ELR (cell line): ENCODE results near the gene NUDT9.
"Not testable (repeated sequence)": the region's sequence is repeated elsewhere in the genome, so short reads cannot be mapped to it uniquely, and the experiment has no call there.

Source experiments
- DNase-seq: peaks from one replicate; pipeline ENCODE4 v3.0.0-alpha.2; 2015; ENCODE audit warnings: low read depth

NUDT9 gene

DNA sequence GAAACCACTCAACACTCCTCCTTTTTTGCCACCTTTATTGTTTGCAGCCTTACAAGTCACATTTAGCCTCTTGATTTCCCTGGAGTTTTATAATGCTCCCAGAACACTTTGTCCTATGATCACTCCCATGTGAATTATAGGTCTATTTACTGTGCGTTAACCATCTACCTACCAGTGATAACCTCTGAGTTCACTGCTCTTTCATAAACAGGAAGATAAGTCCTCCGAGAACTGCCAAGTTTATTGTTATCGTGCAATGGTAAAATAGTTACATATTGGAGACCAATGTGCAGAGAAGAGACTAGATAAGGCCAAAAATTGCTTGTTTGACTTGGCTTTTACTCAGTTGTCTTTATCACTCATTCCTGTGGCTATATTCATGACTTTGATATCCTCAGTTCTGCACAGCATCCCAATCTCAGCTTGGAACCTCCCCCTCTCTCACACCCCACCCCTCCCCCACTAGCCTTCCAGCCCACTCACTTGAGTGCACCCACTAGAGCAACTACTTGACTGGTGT lies 12.9 kb upstream of the NUDT9 start:
- DNase-seq, result no peak

- DNase-seq, result no peak
Observed at GRCh38 chr4:87410157-87410556, 12.2 kb upstream of the NUDT9 start.

GRCh38 chr4:87410679-87411078 lies 11.7 kb upstream of the NUDT9 start:
- DNase-seq, result no peak

GRCh38 chr4:87414816-87415215 lies 7.6 kb upstream of the NUDT9 start:
- no peak for DNase-seq

- DNase-seq, result no peak
Observed at GRCh38 chr4:87416965-87417364, 5.4 kb upstream of the NUDT9 start.

- not testable (repeated sequence) for DNase-seq
Observed at GRCh38 chr4:87418410-87418809, 4.0 kb upstream of the NUDT9 start.

- DNase-seq, result no peak
Observed at GRCh38 chr4:87419578-87420249, 2.7 kb upstream of the NUDT9 start.

GRCh38 chr4:87420276-87420830 lies 2.0 kb upstream of the NUDT9 start:
- no peak for DNase-seq

- peak; percentile 25 for DNase-seq
Observed at GRCh38 chr4:87423317-87424098, 1.1 kb downstream of the NUDT9 start.

GRCh38 chr4:87424099-87424543 lies 1.7 kb downstream of the NUDT9 start:
- DNase-seq, result not testable (repeated sequence)

- DNase-seq, result peak; percentile 25
Observed at GRCh38 chr4:87425711-87426110, 3.3 kb downstream of the NUDT9 start.

DNA sequence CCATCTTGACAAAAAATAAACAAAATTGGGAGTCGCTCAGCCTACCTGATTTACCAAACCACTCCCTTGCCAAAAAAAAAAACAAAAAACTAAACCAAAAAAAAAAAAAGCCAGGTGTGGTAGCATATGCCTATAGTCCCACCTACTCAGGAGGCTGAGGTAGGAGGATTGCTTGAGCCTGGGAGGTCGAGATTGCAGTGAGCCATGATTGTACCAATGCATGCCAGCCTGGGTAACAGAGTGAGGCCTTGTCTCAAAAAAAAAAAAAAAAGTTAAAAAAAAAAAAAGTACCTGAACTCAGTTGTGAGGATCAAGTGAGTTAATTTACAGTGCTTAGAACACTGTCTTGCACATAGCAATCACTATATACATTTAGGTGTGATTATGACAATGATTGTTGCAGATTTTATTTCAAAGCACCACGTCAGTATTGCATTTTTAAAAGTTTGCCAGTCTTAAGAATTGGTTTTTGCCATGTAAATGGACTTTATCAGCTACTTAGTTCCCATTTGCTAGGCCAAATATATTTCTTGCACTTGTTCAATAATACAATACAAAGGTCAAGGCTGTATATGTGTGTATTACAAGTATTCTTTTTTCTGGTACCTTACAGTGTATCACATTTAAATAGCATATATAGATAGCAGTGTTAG lies 4.6 kb downstream of the NUDT9 start:
- DNase-seq, result no peak

- DNase-seq, result no peak
Observed at GRCh38 chr4:87427518-87427868, 5.1 kb downstream of the NUDT9 start.

DNA sequence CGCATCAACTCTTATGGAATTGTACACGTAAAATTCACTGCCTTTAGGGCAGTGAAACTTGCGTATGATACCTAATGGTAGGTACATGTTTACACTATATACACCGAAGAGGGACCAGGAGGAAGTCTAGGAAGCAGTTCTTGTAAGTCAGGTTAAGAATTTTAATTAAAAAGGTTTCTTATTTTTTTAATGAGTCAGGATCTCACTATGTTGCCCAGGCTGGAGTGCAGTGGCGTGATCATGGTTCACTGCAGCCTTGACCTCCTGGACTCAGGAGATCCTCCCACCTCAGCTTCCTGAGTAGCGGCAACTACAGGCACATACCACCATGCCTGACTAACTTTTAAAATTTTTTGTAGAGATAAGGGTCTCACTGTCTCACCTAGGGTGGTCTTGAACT lies 6.6 kb downstream of the NUDT9 start:
- no peak for DNase-seq

DNA sequence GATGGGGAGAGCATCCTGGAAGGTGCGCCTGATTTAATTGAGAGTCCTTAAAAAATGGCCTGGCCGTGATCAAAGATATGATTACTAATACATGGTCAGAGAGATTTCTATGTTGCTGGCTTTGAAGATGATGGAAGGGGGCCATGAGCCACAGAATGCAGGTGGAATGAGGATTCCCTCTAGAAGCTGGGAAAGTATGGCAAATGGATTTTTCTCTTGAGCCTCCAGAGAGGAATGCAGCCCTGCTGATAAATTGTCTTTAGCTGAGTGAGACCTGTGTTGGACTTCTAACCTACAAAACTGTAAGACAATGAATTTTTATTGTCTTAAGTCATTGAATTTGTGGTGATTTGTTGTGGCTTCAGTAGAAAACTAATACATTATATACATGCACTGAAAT lies 7.7 kb downstream of the NUDT9 start:
- no peak for DNase-seq

DNA sequence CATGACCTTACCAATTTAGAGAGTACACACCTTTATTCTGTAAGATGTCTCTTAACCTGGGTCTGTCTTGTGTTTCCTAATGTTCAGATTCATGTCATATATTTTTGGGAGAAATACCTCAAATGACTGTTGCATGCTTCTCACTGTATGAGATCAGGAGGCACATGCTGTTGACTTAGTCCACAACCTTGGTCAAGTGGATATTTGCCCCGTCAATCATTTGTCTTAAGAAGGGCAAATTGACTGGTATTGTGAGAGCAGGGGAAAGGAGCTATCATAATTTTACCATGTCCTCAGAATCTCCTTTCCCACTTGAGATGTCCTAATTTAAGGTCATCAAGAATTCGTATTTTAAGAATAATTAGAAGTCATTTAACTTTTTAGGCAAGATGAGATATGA lies 11.0 kb downstream of the NUDT9 start:
- no peak for DNase-seq

GRCh38 chr4:87442889-87443288 lies 20.5 kb downstream of the NUDT9 start:
- peak; percentile 55 for DNase-seq

- no peak for DNase-seq
Observed at GRCh38 chr4:87444741-87445140, 22.4 kb downstream of the NUDT9 start.

GRCh38 chr4:87445964-87446363 lies 23.6 kb downstream of the NUDT9 start:
- DNase-seq, result no peak

DNA sequence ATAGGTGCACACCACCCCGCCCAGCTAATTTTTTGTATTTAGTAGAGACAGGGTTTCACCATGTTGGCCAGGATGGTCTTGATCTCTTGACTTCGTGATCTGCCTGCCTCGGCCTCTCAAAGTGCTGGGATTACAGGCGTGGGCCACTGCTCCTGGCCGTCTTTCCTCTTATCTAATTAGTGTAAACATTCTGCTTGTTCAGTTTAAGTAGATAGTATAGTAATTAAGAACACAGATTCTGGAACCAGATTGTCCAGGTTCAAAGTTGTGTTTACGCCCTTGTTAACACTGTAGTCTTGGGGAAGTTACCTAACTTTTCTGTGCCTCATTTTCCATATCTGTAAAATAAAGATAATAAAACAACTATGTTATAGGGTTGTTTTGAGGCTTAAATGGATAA lies 24.0 kb downstream of the NUDT9 start:
- DNase-seq, result not testable (repeated sequence)

DNA sequence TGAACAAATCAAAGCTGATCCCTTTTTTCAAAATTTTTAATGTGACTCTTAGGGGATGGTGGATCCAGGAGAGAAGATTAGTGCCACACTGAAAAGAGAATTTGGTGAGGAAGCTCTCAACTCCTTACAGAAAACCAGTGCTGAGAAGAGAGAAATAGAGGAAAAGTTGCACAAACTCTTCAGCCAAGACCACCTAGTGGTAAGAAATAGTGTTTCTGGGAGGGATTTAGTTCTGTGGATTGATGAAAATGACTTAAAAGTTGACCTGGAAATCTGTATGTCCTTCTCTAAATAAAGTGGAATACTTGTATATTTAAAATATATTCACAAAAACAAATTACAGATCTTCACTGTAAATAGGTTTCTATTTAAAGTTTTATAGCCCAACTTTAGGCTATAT lies 29.2 kb downstream of the NUDT9 start:
- DNase-seq, result peak; percentile 10

DNA sequence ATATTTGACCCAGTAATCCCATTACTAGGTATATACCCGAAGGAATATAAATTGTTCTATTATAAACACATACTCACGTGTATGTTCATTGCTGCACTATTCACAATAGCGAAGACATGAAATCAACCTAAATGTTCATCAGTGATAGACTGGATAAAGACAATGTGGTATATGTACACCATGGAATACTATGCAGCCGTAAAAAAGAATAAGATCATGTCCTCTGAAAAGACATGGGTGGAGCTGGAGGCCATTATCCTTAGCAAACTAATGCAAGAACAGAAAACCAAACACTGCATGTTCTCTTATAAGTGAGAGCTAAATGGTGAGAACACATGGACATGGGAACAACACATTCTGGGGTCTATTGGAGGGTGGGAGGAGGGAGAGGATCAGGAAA lies 36.5 kb downstream of the NUDT9 start:
- no peak for DNase-seq

DNA sequence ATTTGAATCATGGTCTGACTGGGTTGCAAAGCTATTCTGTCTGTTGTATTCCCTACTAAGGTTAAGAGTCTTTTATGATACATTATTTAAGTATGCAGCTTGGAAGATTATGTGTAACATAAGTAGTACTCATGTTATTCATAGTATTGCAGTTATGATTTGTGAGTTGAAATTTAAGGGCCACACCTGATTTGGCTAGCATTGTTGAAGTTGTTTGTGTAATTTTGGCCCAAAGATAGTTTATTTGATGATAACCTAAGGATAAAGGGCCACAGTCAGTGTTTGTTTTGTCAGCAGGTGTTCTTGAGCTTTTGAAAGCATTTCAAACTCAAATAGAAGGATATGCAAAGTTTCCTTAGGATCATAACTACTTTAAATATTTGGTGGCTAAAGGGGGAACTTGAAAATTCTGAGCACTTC lies 38.9 kb downstream of the NUDT9 start:
- DNase-seq, result peak; percentile 36
